ENCODE results near the gene ADH6.

GRCh38 chr4:99200138-99200537 lies 18.9 kb downstream of the ADH6 start:
- TF ChIP-seq, protein P1, sequence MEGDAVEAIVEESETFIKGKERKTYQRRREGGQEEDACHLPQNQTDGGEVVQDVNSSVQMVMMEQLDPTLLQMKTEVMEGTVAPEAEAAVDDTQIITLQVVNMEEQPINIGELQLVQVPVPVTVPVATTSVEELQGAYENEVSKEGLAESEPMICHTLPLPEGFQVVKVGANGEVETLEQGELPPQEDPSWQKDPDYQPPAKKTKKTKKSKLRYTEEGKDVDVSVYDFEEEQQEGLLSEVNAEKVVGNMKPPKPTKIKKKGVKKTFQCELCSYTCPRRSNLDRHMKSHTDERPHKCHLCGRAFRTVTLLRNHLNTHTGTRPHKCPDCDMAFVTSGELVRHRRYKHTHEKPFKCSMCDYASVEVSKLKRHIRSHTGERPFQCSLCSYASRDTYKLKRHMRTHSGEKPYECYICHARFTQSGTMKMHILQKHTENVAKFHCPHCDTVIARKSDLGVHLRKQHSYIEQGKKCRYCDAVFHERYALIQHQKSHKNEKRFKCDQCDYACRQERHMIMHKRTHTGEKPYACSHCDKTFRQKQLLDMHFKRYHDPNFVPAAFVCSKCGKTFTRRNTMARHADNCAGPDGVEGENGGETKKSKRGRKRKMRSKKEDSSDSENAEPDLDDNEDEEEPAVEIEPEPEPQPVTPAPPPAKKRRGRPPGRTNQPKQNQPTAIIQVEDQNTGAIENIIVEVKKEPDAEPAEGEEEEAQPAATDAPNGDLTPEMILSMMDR (conservative IDR thresholded peaks at IDR 0.05) = no peak
- TF ChIP-seq ZFX (IDR thresholded peaks at IDR 0.05) = no peak

All from C4-2B (cell line).